Prostate gland (tissue), 2 donors: ENCODE results near the gene NALF2.

Experiments
- CTCF ChIP-seq, 4 experiments: fragments of 200-600 bp in 2 of 4; fragments of 450-650 bp in 2 of 4; sonication (generic) in 2 of 4; IDR thresholded peaks; 1 replicate in 3 of 4; 2 replicates in 1 of 4; pipeline ENCODE4 v1.5.1; 2016 to 2019; ENCODE audit warnings: antibody characterized with exemption in 4 of 4, mild to moderate bottlenecking in 2 of 4, moderate library complexity in 2 of 4
- POLR2A ChIP-seq: fragments of 450-650 bp; IDR thresholded peaks from one replicate; pipeline ENCODE4 v1.6.1; 2016; ENCODE audit warnings: antibody characterized with exemption, mild to moderate bottlenecking

GRCh38 chrX:69507500-69507789 lies 3.3 kb downstream of the NALF2 start:
- no peak for TF ChIP-seq CTCF (IDR thresholded peaks at IDR 0.05)
- no peak for TF ChIP-seq POLR2A
